Effector memory CD4-positive, alpha-beta T cell (primary cell): ENCODE data around the gene AKR1C4.

ENCODE experiments used
- DNase-seq, 3 donors: peaks; one replicate each; pipeline ENCODE4 v3.0.0-alpha.2; 2020
- H3K27ac ChIP-seq: 2 replicates; pipeline ENCODE4 v1.7.0; 2013; ENCODE audit warnings: mild to moderate bottlenecking, low read length, moderate library complexity; ENCODE audit not compliant: insufficient read depth, poor library complexity, severe bottlenecking
- H3K27me3 ChIP-seq: replicated peaks from 2 replicates; pipeline ENCODE4 v1.7.0; 2013; ENCODE audit warnings: mild to moderate bottlenecking, low read length; ENCODE audit not compliant: insufficient read depth, control insufficient read depth, poor library complexity, severe bottlenecking
- H3K36me3 ChIP-seq: 2 replicates; pipeline ENCODE4 v1.7.0; 2013; ENCODE audit warnings: mild to moderate bottlenecking, low read length, moderate library complexity; ENCODE audit not compliant: control insufficient read depth, insufficient read depth
- H3K4me1 ChIP-seq: 2 replicates; pipeline ENCODE4 v1.7.0; 2013; ENCODE audit warnings: low read length, mild to moderate bottlenecking; ENCODE audit not compliant: control insufficient read depth, insufficient read depth, poor library complexity, severe bottlenecking
- H3K4me3 ChIP-seq: 2 replicates; pipeline ENCODE4 v1.7.0; 2013; ENCODE audit warnings: low read length, low read depth, mild to moderate bottlenecking; ENCODE audit not compliant: insufficient read depth, poor library complexity, severe bottlenecking
- H3K9me3 ChIP-seq: 2 replicates; pipeline ENCODE4 v1.7.0; 2013; ENCODE audit warnings: mild to moderate bottlenecking, low read length, moderate library complexity; ENCODE audit not compliant: control insufficient read depth

AKR1C4 gene

DNA sequence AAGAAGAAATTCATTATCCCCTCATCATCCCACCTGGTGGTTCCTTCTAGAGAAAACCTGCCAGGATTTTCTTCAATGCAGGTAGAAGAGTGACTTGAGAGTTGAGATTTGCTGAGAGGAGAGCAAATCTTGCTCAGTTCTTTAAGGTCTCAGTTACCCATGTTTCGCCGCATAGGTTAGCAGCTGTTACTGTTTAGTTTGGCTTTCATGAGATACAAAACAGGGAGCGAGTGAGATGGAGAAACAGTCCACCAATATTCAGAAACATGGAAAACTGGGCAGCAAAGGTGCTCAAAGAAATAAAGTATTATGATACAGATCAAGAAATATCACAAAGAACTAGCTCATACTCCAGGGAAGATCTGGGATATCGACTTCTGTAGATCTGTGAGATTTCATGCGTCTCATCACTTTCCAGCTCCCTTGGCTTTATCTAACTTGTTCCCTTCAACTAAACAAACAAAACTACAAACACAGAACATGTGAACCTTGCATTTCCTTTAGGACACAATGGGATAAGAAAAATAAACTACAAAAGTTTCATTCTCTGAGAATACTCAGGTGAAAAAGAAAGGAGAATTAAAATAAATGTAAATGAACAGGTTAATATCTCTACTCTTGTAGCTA, 63.4 kb downstream of the AKR1C4 start:
- H3K27ac ChIP-seq = no peak overlapping the region
- H3K36me3 ChIP-seq = no peaks in the 10 kb centered on the region
- H3K4me1 ChIP-seq = no peaks in the 10 kb centered on the region
- DNase-seq = no peak
- H3K4me3 ChIP-seq = no peak overlapping the region
- H3K9me3 ChIP-seq = no peaks in the 10 kb centered on the region
- no peaks in the 10 kb centered on the region for H3K27me3 ChIP-seq

DNA sequence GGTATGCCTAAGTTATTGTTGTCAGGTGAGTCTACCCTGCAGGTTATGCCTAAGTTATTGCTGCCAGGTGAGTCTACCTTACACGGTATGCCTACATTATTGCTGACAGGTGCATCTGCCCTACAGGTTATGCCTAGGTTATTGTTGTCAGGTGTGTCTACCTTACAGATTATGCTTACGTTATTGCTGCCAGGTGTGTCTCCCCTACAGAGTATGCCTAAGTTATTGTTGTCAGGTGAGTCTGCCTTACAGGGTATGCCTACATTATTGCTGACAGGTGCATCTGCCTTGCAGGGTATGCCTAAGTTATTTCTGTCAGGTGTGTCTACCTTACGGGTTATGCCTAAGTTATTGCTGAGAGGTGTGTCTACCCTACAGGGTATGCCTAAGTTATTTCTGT, 64.2 kb downstream of the AKR1C4 start:
- no peak overlapping the region for H3K27ac ChIP-seq
- peaks cover 3% of the 10 kb centered on the region for H3K36me3 ChIP-seq
- H3K9me3 ChIP-seq = no peaks in the 10 kb centered on the region
- no peaks in the 10 kb centered on the region for H3K4me1 ChIP-seq
- no peaks in the 10 kb centered on the region for H3K27me3 ChIP-seq
- H3K4me3 ChIP-seq = no peak overlapping the region
- no peak for DNase-seq

DNA sequence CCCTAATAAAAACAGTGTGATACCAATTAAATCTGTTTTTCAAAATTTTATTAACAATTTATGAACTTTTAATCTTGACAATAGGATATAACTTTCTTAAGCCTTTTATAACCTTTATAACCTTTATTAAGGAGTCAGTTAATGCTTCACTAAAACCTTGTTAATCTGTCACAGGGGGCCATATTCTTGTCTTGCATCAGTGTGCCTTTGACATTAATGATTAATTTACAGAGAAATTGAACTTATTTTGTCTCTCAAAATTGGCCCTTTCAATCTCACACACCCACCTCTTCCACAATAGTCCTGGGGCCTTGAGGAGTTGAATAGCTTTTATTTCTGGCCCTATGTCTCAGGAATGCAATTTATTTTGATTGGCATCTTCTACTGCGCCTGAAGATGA, 68.5 kb downstream of the AKR1C4 start:
- Histone ChIP-seq H3K27me3 (no peaks in the 10 kb centered on the region), H3K4me1 (no peaks in the 10 kb centered on the region), H3K4me3 (no peak overlapping the region), H3K9me3 (peaks cover 3% of the 10 kb centered on the region), H3K36me3 (peaks cover 11% of the 10 kb centered on the region), H3K27ac (no peak overlapping the region)
- DNase-seq = no peak

DNA sequence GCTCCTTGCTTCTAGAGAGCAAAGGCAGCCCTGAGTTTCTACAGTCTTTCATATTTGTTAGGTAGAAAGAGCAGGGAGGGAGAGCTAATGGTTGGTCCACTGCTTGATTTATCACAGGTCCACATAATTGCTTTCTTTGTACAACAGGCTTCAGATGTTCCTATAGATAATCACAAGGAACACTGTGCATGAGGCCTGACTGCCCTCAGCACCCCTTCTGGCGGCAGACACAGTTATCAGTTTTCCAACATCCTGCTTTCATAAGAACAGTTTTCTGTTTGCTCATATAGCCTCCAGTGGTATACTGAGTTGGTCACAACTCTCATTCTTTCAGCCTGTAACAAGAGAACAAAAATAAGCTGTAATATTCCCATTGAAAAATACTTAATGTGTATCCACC, 69.7 kb downstream of the AKR1C4 start:
- no peaks in the 10 kb centered on the region for H3K27me3 ChIP-seq
- H3K9me3 ChIP-seq = peaks cover 3% of the 10 kb centered on the region
- H3K27ac ChIP-seq = no peak overlapping the region
- H3K4me1 ChIP-seq = no peaks in the 10 kb centered on the region
- no peak for DNase-seq
- no peak overlapping the region for H3K4me3 ChIP-seq
- H3K36me3 ChIP-seq = peaks cover 11% of the 10 kb centered on the region

DNA sequence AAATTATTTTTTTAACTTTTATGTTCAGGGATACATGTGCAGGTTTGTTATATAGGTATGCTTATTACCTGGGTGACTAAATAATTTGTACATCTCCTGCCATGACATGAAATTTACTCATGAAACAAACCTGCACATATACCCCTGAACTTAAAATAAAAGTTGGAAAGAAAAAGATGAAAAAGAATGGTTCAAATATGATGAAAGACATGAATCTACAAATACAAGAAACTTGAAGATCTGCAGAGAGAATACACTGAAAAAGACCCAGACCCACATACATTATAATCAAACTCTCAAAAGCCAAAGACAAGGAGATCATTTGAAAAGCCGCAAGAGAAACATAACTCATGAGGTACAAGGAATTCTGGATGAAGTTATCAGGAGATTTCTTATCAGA, 70.2 kb downstream of the AKR1C4 start:
- H3K9me3 ChIP-seq = peaks cover 3% of the 10 kb centered on the region
- no peak overlapping the region for H3K4me3 ChIP-seq
- no peaks in the 10 kb centered on the region for H3K27me3 ChIP-seq
- H3K36me3 ChIP-seq = peaks cover 11% of the 10 kb centered on the region
- no peak overlapping the region for H3K27ac ChIP-seq
- no peaks in the 10 kb centered on the region for H3K4me1 ChIP-seq
- no peak for DNase-seq

DNA sequence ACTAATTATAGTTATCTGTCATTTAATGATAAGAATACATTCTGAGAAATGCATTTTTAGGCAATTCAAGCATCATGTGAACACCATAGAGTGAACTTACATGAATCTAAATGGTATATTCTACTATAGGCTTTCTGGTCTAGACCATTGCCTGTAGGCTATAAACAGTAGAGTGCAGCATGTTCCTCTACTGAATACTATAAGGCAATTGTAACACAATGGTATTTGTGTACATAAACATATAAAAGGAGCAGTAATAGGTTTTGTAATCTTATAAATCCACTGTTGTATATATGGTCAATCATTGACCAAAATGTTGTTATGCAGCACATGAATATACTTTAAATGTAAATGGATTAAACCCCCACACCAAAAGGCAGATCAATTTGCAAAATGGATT, 71.6 kb downstream of the AKR1C4 start:
- H3K27ac ChIP-seq = no peak overlapping the region
- DNase-seq = no peak
- H3K4me1 ChIP-seq = no peaks in the 10 kb centered on the region
- H3K27me3 ChIP-seq = no peaks in the 10 kb centered on the region
- no peak overlapping the region for H3K4me3 ChIP-seq
- peaks cover 11% of the 10 kb centered on the region for H3K36me3 ChIP-seq
- H3K9me3 ChIP-seq = peaks cover 3% of the 10 kb centered on the region
